GM21529 (cell line): ENCODE data around the gene SYCE1.

Experiments
- ATAC-seq: cut with Tn5 transposase; IDR thresholded peaks from one replicate; pipeline ENCODE4 v1.9.1; 2021; ENCODE audit not compliant: unreplicated experiment

Gene SYCE1

GRCh38 chr10:133516057-133516456 lies 49.3 kb downstream of the SYCE1 start:
- no peak for ATAC-seq

DNA sequence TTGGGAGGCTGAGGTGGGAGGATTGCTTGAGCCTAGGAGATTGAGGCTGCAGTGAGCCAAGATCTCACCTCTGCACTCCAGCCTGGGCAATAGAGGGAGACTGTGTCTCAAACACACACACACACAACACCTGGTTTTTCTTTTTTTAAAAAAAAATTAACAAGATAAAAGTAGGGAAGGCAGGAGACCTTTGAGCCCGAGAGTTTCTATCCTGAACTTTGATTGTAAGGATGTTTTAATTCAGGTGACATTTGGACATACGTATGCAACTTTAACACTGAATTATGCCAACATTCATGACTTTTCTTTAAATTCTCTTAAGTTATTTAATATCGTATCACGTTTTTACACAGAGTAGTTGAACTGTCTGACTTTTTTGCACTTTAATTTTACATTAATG lies 49.9 kb downstream of the SYCE1 start:
- no peak for ATAC-seq

GRCh38 chr10:133511907-133512528 lies 53.4 kb downstream of the SYCE1 start:
- no peak for ATAC-seq

DNA sequence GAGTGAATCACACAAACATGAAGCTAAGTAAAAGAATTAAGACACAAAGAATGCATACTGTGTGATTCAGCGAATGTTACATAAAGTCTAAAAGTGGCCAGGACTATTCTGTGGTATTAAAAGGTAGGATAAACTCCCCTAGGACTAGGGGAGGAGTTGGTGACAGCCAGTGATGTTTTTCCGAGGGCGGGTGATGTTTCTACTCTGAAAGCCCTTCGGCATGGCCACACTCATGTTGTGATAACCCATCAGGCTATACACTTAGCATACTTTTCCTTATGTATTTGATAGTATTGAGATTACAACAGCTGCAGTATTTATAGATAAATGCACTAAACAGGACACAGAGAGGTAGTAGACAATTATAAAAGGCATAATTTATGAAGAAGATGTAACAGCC lies 54.0 kb downstream of the SYCE1 start:
- no peak for ATAC-seq

GRCh38 chr10:133509700-133510099 lies 55.7 kb downstream of the SYCE1 start:
- no peak for ATAC-seq
